Measurements from ENCODE around the gene CD59. TPM values are rescaled to one million over a fixed set of nuclear protein-coding genes. Genes with fewer than 3 reads are reported as not detected.

Gene CD59
- total and polyA plus RNA-seq, 4 experiments from 2014 or later: 68.3 to 100 (median 85.9) TPM

- H3K36me3 Mint-ChIP-seq: peaks cover 16 to 48% of the 10 kb centered on the region in 2 donors
- Histone ChIP-seq H3K4me1 (ENCODE audit: insufficient read depth, low read length) (peaks cover 36% of the 10 kb centered on the region), H3K36me3 (ENCODE audit: insufficient read depth, low read length) (peaks cover 20% of the 10 kb centered on the region), H3K4me3 (ENCODE audit: low read length in 2 of 2) (peak overlapping the region in 1 of 2 donors; percentile 90), H3K9me3 (ENCODE audit: control insufficient read depth in 1 of 2, low read length in 2 of 2) (no peaks in the 10 kb centered on the region), H3K27ac (ENCODE audit: low read depth, low read length) (no peak overlapping the region), H3K27me3 (ENCODE audit: insufficient read depth, low read length) (no peaks in the 10 kb centered on the region)
- H3K27me3 Mint-ChIP-seq: no peaks in the 10 kb centered on the region
- H3K4me3 Mint-ChIP-seq: peak overlapping the region; percentile 49 to 99 (median 96)
- ChIA-PET POLR2A (ENCODE audit: partially characterized antibody) (interaction anchor here (0.6 to 3.5 kb wide), 4 partner anchors 36 to 281 kb away, joined by 3 to 24 read pairs (median 3); partner anchors contain the start of gene CD59), CTCF (ENCODE audit: partially characterized antibody) (interaction anchor here (1.3 to 1.6 kb wide), 2 partner anchors 36 to 585 kb away, joined by 3 read pairs; no protein-coding TSS in a partner anchor)
- intact Hi-C loops (cut with micrococcal nuclease): loop anchor here (5.0 to 10.0 kb wide), 2 partner anchors 333 to 515 kb away; partner anchors contain the start of genes HIPK3 and NAT10
- H3K27ac Mint-ChIP-seq: peak overlapping the region in 6 of 7 donors; percentile 12 to 98 (median 67)
- no peak for DNase-seq
- H3K4me1 Mint-ChIP-seq: peaks cover 31 to 53% (median 43%) of the 10 kb centered on the region in 4 donors
- peaks cover 0 to 3% (median 0%) of the 10 kb centered on the region in 8 donors for H3K9me3 Mint-ChIP-seq
These were observed 36.1 kb upstream of the CD59 start for GRCh38 chr11:33772300-33772699.

- peak overlapping the region in 3 of 7 donors; percentile 3 to 36 (median 18) for H3K27ac Mint-ChIP-seq
- Histone ChIP-seq H3K27me3 (ENCODE audit: insufficient read depth, low read length) (no peaks in the 10 kb centered on the region), H3K36me3 (ENCODE audit: insufficient read depth, low read length) (peaks cover 35% of the 10 kb centered on the region), H3K4me1 (ENCODE audit: insufficient read depth, low read length) (peaks cover 33% of the 10 kb centered on the region), H3K27ac (ENCODE audit: low read depth, low read length) (no peak overlapping the region), H3K9me3 (ENCODE audit: control insufficient read depth in 1 of 2, low read length in 2 of 2) (no peaks in the 10 kb centered on the region), H3K4me3 (ENCODE audit: low read length in 2 of 2) (no peak overlapping the region)
- peaks cover 30 to 52% (median 41%) of the 10 kb centered on the region in 4 donors for H3K4me1 Mint-ChIP-seq
- H3K9me3 Mint-ChIP-seq: peaks cover 0 to 3% (median 0%) of the 10 kb centered on the region in 8 donors
- CTCF ChIA-PET (ENCODE audit: partially characterized antibody): interaction anchor here (0.7 kb wide), 1 partner anchor 336 kb away, joined by 3 read pairs; no protein-coding TSS in a partner anchor
- DNase-seq: no peak
- H3K4me3 Mint-ChIP-seq: no peak overlapping the region
- intact Hi-C loops (cut with micrococcal nuclease): loop anchor here (5.0 to 10.0 kb wide), 2 partner anchors 335 to 513 kb away; partner anchors contain the start of genes HIPK3 and NAT10
- no peaks in the 10 kb centered on the region for H3K27me3 Mint-ChIP-seq
- peaks cover 30 to 68% of the 10 kb centered on the region in 2 donors for H3K36me3 Mint-ChIP-seq
- POLR2A ChIA-PET (ENCODE audit: partially characterized antibody): no interaction called here
These were observed 34.0 kb upstream of the CD59 start for GRCh38 chr11:33770236-33770635.

GRCh38 chr11:33769542-33769941 lies 33.3 kb upstream of the CD59 start:
- ChIA-PET CTCF (ENCODE audit: partially characterized antibody) (interaction anchor here (0.7 kb wide), 2 partner anchors 336 to 1675 kb away, joined by 3 read pairs; no protein-coding TSS in a partner anchor), POLR2A (ENCODE audit: partially characterized antibody) (no interaction called here)
- Mint-ChIP-seq H3K27me3 (no peaks in the 10 kb centered on the region), H3K36me3 (peaks cover 36 to 71% of the 10 kb centered on the region in 2 donors), H3K4me1 (peaks cover 28 to 45% (median 38%) of the 10 kb centered on the region in 4 donors), H3K9me3 (peaks cover 0 to under 1% (median 0%) of the 10 kb centered on the region in 8 donors), H3K27ac (peak overlapping the region in 3 of 7 donors; percentile 6 to 62 (median 7)), H3K4me3 (peak overlapping the region in 2 of 8 donors; percentile 2 to 9)
- peaks cover 27% of the 10 kb centered on the region for H3K4me1 ChIP-seq (ENCODE audit: insufficient read depth, low read length)
- no peak overlapping the region for H3K27ac ChIP-seq (ENCODE audit: low read depth, low read length)
- H3K36me3 ChIP-seq (ENCODE audit: insufficient read depth, low read length): peaks cover 39% of the 10 kb centered on the region
- DNase-seq: no peak
- H3K9me3 ChIP-seq (ENCODE audit: control insufficient read depth in 1 of 2, low read length in 2 of 2): no peaks in the 10 kb centered on the region
- intact Hi-C loops (cut with micrococcal nuclease): no loop called here
- no peaks in the 10 kb centered on the region for H3K27me3 ChIP-seq (ENCODE audit: insufficient read depth, low read length)
- H3K4me3 ChIP-seq (ENCODE audit: low read length in 2 of 2): no peak overlapping the region

GRCh38 chr11:33767624-33768023 lies 31.4 kb upstream of the CD59 start:
- Mint-ChIP-seq H3K27me3 (no peaks in the 10 kb centered on the region), H3K9me3 (peaks cover 0 to 3% (median 0%) of the 10 kb centered on the region in 8 donors), H3K4me3 (no peak overlapping the region), H3K4me1 (peaks cover 25 to 42% (median 38%) of the 10 kb centered on the region in 4 donors), H3K36me3 (peaks cover 54 to 72% of the 10 kb centered on the region in 2 donors), H3K27ac (no peak overlapping the region)
- intact Hi-C loops (cut with micrococcal nuclease): no loop called here
- H3K4me3 ChIP-seq (ENCODE audit: low read length in 2 of 2): no peak overlapping the region
- ChIA-PET POLR2A (ENCODE audit: partially characterized antibody) (no interaction called here), CTCF (ENCODE audit: partially characterized antibody) (interaction anchor here (1.5 to 1.7 kb wide), 2 partner anchors 23 to 25 kb away, joined by 3 to 5 read pairs; no protein-coding TSS in a partner anchor)
- no peaks in the 10 kb centered on the region for H3K27me3 ChIP-seq (ENCODE audit: insufficient read depth, low read length)
- no peak for DNase-seq
- no peak overlapping the region for H3K27ac ChIP-seq (ENCODE audit: low read depth, low read length)
- H3K36me3 ChIP-seq (ENCODE audit: insufficient read depth, low read length): peaks cover 48% of the 10 kb centered on the region
- H3K4me1 ChIP-seq (ENCODE audit: insufficient read depth, low read length): peaks cover 18% of the 10 kb centered on the region
- H3K9me3 ChIP-seq (ENCODE audit: control insufficient read depth in 1 of 2, low read length in 2 of 2): no peaks in the 10 kb centered on the region

- no peaks in the 10 kb centered on the region for H3K27me3 Mint-ChIP-seq
- H3K4me1 Mint-ChIP-seq: peaks cover 16 to 35% (median 27%) of the 10 kb centered on the region in 4 donors
These were observed 29.9 kb upstream of the CD59 start for GRCh38 chr11:33766085-33766484.

GRCh38 chr11:33761471-33761870 lies 25.2 kb upstream of the CD59 start:
- Histone ChIP-seq H3K4me3 (ENCODE audit: low read length in 2 of 2) (no peak overlapping the region), H3K27me3 (ENCODE audit: insufficient read depth, low read length) (no peaks in the 10 kb centered on the region), H3K36me3 (ENCODE audit: insufficient read depth, low read length) (peaks cover 47% of the 10 kb centered on the region), H3K9me3 (ENCODE audit: control insufficient read depth in 1 of 2, low read length in 2 of 2) (no peaks in the 10 kb centered on the region), H3K27ac (ENCODE audit: low read depth, low read length) (no peak overlapping the region), H3K4me1 (ENCODE audit: insufficient read depth, low read length) (no peaks in the 10 kb centered on the region)
- Mint-ChIP-seq H3K4me1 (peaks cover 13 to 34% (median 21%) of the 10 kb centered on the region in 4 donors), H3K4me3 (no peak overlapping the region), H3K36me3 (peaks cover 71 to 80% of the 10 kb centered on the region in 2 donors), H3K9me3 (peaks cover 0 to 3% (median 0%) of the 10 kb centered on the region in 8 donors), H3K27me3 (no peaks in the 10 kb centered on the region), H3K27ac (no peak overlapping the region)
- intact Hi-C loops (cut with micrococcal nuclease): no loop called here
- CTCF ChIA-PET (ENCODE audit: partially characterized antibody): interaction anchor here (0.8 to 1.0 kb wide), 2 partner anchors 19 to 596 kb away, joined by 3 to 4 read pairs; no protein-coding TSS in a partner anchor
- POLR2A ChIA-PET (ENCODE audit: partially characterized antibody): interaction anchor here (1.1 to 1.2 kb wide), 2 partner anchors 12 to 25 kb away, joined by 3 to 4 read pairs; no protein-coding TSS in a partner anchor
- no peak for DNase-seq

More at GRCh38 chr11:33766085-33766484, 29.9 kb upstream of the CD59 start:
- Histone ChIP-seq H3K27me3 (ENCODE audit: insufficient read depth, low read length) (no peaks in the 10 kb centered on the region), H3K27ac (ENCODE audit: low read depth, low read length) (no peak overlapping the region), H3K4me3 (ENCODE audit: low read length in 2 of 2) (no peak overlapping the region), H3K4me1 (ENCODE audit: insufficient read depth, low read length) (peaks cover 3% of the 10 kb centered on the region), H3K9me3 (ENCODE audit: control insufficient read depth in 1 of 2, low read length in 2 of 2) (no peaks in the 10 kb centered on the region), H3K36me3 (ENCODE audit: insufficient read depth, low read length) (peaks cover 48% of the 10 kb centered on the region)
- DNase-seq: no peak
- Mint-ChIP-seq H3K27ac (peak overlapping the region in 1 of 7 donors; percentile 30), H3K9me3 (peaks cover 0 to 3% (median 0%) of the 10 kb centered on the region in 8 donors), H3K4me3 (no peak overlapping the region), H3K36me3 (peaks cover 58 to 78% of the 10 kb centered on the region in 2 donors)
- CTCF ChIA-PET (ENCODE audit: partially characterized antibody): no interaction called here
- POLR2A ChIA-PET (ENCODE audit: partially characterized antibody): no interaction called here
- intact Hi-C loops (cut with micrococcal nuclease): no loop called here

- ChIA-PET POLR2A (ENCODE audit: partially characterized antibody) (interaction anchor here (0.9 to 1.1 kb wide), 2 partner anchors 11 to 18 kb away, joined by 3 read pairs; no protein-coding TSS in a partner anchor), CTCF (ENCODE audit: partially characterized antibody) (interaction anchor here (3.2 kb wide), 1 partner anchor 11 kb away, joined by 17 read pairs; no protein-coding TSS in a partner anchor)
- H3K36me3 Mint-ChIP-seq: peaks cover 27 to 71% of the 10 kb centered on the region in 2 donors
These were observed 17.2 kb upstream of the CD59 start for GRCh38 chr11:33753304-33753967.

More at GRCh38 chr11:33753304-33753967, 17.2 kb upstream of the CD59 start:
- Mint-ChIP-seq H3K27ac (peak overlapping the region in 2 of 7 donors; percentile 2 to 21), H3K9me3 (no peaks in the 10 kb centered on the region), H3K27me3 (no peaks in the 10 kb centered on the region), H3K4me3 (no peak overlapping the region), H3K4me1 (no peaks in the 10 kb centered on the region)
- no peak for DNase-seq
- H3K4me1 ChIP-seq (ENCODE audit: insufficient read depth, low read length): no peaks in the 10 kb centered on the region
- H3K9me3 ChIP-seq (ENCODE audit: control insufficient read depth in 1 of 2, low read length in 2 of 2): no peaks in the 10 kb centered on the region
- peaks cover 53% of the 10 kb centered on the region for H3K36me3 ChIP-seq (ENCODE audit: insufficient read depth, low read length)
- no peak overlapping the region for H3K27ac ChIP-seq (ENCODE audit: low read depth, low read length)
- H3K4me3 ChIP-seq (ENCODE audit: low read length in 2 of 2): no peak overlapping the region
- H3K27me3 ChIP-seq (ENCODE audit: insufficient read depth, low read length): no peaks in the 10 kb centered on the region
- intact Hi-C loops (cut with micrococcal nuclease): no loop called here

Measured in CD4-positive, alpha-beta memory T cell (primary cell).